COLO829 (cell line): ENCODE data around the gene ARMC12.

Source experiments
- DNase-seq: peaks from one replicate; pipeline ENCODE4 v3.0.0; 2012; ENCODE audit warnings: low spot score

The ARMC12 gene

DNA sequence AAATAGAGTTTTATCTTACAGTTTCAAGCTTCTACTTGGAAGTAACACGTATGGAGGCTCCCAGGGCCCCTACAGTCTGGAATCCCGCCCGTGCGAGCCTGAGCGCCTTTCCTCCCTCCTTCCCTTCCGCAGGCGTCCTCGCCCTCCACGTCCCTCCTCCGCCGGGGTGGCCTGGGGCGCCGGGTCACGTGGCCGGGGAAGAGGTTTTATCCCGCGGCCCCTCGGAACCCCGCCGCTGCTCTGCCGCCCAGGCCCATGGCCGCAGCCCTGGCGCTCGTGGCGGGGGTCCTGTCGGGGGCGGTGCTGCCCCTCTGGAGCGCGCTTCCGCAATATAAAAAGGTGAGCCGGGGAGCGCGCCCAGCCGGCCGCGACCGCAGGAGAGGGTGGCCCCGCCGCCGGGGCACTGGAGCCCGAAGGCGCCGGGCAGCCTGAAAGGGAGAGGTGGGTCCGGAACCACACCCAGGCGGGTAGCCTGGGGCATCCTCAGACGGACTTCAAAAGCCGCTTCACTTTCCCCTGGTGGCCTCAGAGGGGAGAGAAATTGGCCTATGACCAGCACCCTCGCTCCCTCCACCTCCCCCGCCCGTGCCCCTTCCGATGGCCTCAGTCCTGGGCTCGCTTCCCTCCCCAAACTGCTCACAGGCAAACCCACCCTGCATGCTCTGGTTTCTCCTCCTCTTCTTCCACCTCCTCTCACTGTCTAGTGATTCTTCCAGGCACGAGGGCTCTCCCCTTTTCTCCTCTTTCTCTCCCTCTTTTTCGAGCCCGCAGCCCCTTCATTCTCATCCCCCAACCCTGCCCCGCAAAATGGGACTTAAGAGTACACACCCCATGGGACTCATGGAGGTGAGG is 39.8 kb downstream of the ARMC12 start, which contains the start of gene CLPSL2:
TSS of gene CLPSL2 (plus strand) at position 235 of the 852 bp plus-strand sequence. CDS start at position 256, 21 bp downstream.
- no peak for DNase-seq

DNA sequence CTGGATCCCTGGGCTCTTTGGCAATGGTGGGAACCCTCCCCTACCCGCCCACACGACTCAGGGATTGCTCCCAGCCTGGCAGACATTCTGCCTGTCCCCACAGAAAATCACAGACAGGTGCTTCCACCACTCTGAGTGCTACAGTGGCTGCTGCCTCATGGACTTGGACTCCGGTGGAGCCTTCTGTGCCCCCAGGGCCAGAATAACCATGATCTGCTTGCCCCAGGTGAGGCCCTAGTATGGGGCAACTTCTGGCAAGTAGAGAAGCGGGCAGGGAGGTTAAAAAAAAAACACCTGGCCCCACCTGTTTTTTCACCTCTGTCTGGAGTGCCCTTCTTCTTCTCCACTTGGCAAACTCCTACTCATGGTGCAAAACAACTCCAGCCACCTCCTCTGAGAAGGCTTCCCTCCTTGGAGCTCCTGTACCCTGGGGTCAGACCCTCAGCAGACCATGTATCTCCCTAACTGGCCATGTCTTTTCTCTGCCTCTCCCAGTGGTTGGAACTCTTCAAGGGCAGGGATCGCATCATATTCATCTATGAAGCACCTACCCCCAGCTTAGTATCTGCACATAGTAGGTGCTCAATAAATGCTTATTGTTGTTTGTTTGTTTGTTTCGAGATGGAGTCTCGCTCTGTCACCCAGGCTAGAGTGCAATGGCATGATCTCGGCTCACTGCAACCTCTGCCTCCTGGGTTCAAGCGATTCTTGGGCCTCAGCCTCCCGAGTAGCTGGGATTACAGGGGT is 40.7 kb downstream of the ARMC12 start:
- no peak for DNase-seq

- DNase-seq: no peak
Measured at GRCh38 chr6:35778437-35778836, 41.6 kb downstream of the ARMC12 start.

GRCh38 chr6:35780719-35781118 is 43.9 kb downstream of the ARMC12 start, which contains the start of gene CLPSL1:
Gene CLPSL1 (plus strand): TSS chr6:35781019. CDS start chr6:35781111, 92 bp downstream.
- no peak for DNase-seq

DNA sequence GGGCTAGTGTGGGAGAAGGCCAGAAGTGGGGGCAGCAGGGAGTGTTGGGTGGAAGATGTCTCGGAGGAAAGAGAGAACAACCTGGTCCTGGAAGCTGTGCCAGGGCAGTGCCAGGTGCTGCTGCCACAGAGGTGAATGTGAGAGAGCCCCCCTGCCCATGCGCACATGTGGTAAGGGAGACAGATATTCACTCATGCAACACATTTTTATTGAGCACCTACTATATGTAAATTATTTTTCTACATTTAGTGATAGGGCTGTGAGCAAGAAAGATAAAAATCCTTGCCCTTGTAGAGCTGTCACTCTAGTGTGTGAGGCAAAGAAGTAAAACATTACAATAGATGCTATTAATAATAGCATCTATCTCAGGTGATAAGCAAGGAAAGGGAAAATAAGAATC is 44.5 kb downstream of the ARMC12 start:
- no peak for DNase-seq

DNA sequence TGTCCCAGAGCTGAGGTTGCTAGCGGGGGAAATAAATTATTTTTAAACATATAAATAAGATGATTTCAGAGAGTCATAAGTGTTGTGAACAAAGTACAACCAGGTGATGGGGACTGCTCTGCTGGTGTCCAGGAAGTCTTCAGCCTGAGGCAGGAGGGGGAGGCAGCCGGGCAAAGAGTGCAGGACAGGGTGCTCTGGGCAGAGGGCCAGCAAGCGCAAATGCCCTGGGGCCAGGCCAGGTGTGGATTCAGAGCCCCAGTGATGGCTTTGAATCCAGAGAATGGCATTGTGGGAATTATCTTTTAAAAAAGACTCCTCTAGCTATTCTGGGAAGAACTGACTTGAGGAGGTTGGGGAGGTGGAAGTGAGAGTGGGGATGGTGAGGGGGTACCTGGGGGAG is 45.6 kb downstream of the ARMC12 start:
- DNase-seq: no peak

- DNase-seq: no peak
Measured at GRCh38 chr6:35784200-35784599, 47.4 kb downstream of the ARMC12 start.

GRCh38 chr6:35786272-35786671 is 49.4 kb downstream of the ARMC12 start:
- no peak for DNase-seq

DNA sequence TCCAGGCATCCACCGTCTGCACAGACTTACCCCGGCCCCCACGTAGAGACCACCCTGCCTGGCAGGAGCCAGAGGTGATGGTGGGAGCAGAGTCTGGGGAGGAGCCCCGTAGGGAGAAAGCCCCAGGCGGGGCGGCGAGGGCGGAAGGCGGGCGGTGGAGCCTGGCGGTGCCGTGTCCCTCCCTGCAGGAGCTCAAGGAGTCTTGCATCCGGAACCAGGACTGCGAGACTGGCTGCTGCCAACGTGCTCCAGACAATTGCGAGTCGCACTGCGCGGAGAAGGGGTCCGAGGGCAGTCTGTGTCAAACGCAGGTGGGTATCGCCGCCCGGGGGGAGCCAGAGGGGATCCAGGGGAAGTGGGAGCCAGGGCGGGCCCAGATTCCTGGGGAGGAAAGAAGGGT is 50.0 kb downstream of the ARMC12 start:
- DNase-seq: no peak

DNA sequence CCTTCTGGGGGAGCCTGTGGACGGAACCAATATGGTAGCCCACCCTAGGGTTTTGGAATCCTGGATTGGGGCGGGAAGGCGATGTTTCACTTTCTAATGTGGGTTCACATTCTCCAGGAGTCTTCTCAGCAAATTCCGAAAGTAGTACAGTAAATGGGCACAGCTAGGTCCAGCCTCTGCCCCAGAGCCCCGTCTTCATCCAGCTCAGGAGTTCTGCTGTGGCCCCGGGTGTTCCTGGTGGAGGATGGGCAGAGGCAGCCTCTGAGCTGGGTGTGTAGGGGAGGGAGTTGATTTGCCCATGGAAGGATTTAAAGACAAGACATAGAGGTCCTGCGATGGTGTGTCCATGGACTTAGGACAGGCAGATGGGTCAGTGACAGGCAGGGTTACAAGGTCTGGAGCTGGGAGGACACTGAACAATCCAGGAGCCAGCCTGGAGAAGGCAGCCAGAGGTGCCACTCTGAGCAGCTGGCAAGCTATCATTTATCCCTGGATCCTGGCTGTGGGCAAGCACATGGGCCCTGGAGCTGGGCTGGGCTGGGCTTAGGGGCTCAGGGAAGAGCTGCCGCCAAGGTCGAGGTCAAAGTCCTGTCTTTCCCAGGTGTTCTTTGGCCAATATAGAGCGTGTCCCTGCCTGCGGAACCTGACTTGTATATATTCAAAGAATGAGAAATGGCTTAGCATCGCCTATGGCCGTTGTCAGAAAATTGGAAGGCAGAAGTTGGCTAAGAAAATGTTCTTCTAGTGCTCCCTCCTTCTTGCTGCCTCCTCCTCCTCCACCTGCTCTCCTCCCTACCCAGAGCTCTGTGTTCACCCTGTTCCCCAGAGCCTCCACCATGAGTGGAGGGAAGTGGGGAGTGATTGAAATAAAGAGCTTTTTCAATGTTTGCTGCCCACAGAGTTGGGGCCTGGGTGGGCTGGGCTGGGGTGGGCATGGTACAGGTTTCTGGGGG is 50.7 kb downstream of the ARMC12 start:
- DNase-seq: no peak

DNA sequence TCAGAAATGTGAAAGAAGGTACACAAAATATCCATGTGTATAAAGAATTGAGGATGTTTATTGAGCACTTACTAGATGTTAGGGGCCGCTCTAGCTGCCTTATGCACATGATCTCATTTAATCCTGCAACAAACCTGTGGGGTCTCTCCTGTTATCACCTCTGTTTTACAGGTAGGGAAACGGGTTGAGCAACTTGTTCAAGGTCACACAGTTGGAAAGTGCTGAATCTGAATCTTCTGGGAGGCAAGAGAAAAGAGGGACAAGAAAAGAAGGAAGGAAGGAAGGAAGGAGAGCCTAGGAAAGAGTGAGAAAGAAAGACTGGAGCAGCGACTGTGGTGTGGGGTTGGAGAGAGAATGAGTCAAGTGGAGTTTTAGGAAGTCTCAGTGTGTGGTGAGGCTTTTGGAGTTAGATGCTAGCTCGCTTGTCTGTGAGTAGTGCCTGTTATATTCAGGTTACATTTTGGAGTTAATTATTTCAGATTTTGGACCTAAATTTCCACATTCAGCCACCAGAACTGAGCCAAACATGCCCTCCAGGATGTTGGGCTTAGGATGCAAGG is 51.7 kb downstream of the ARMC12 start:
- no peak for DNase-seq

- DNase-seq: no peak
Measured at GRCh38 chr6:35790683-35791082, 53.9 kb downstream of the ARMC12 start.

- DNase-seq: no peak
Measured at GRCh38 chr6:35794536-35795452, 58.0 kb downstream of the ARMC12 start.

DNA sequence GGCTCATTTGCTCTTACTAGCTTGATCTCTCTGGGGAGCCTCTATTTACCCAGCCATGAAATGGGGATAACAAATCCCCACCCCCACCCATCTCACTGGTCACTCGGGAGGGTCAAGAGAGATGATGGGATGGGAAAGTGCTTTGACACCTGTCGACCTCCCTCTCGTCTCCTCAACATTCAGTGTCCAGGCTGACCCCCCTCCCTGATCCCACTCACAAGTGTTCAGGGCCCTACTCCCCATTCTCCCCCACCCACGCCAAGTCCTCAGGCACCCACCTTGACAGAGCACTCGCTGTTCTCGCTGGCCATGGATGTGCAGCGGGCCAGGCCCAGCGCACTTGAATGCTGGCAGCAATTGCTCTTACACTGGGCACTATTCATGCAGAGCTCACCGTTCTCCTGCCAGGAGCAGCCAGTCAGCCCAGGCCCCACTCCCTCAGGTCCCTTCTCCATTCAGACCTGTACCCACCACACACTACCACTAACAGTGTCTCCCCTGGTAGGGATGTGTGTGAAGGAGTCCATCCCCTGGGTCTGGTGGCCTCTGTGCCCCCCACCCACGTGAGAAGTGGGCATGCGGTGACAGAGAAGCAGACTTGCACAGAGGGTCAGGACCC is 58.7 kb downstream of the ARMC12 start:
- no peak for DNase-seq

DNA sequence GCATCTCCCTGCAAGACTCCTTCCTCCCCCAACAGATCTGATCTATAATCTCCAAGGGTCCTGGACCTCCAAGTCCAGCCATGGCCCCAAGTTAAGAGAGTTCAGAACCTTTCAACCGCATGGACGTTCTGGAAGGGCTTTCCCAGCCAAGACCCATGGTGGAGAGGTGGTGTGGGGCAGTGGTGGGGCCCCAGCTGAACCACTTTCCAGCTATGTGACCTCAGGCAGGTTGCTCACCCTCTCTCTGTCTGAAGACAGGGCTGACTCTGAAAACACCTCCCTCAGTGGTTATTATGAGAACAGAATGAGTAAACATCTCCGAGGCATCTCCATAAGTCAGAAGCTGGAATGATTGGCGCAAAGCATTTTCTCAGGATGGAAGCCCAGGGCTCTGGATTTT is 59.4 kb downstream of the ARMC12 start:
- no peak for DNase-seq

- no peak for DNase-seq
Measured at GRCh38 chr6:35797837-35798526, 61.1 kb downstream of the ARMC12 start.
